ENCODE measurements around the gene COL4A3. TPM values are rescaled to one million over a fixed set of nuclear protein-coding genes. Genes with fewer than 3 reads are reported as not detected.

The COL4A3 gene
- polyA plus RNA-seq, 3 donors: 0.03 TPM; not detected in 2

GRCh38 chr2:227313310-227313709, 148.9 kb downstream of the COL4A3 start:
- H3K79me2 ChIP-seq (ENCODE audit: insufficient read depth, low read length): no peaks in the 10 kb centered on the region
- peaks cover 0 to 6% (median 0%) of the 10 kb centered on the region in 7 donors for H3K9me3 Mint-ChIP-seq
- no peak overlapping the region for H3K4me2 ChIP-seq (replicated peaks; ENCODE audit: extremely low read depth, low read length, poor library complexity, severe bottlenecking)

GRCh38 chr2:227317834-227318233, 153.4 kb downstream of the COL4A3 start:
- Mint-ChIP-seq H3K36me3 (peaks cover 3 to 7% of the 10 kb centered on the region in 2 donors), H3K27ac (no peak overlapping the region), H3K9me3 (peaks cover 13 to 19% (median 16%) of the 10 kb centered on the region in 7 donors), H3K4me3 (no peak overlapping the region), H3K27me3 (ENCODE audit: low read depth in 3 of 3) (peaks cover 4 to 7% (median 6%) of the 10 kb centered on the region in 3 donors), H3K4me1 (no peaks in the 10 kb centered on the region)
- no peaks in the 10 kb centered on the region for H3K36me3 ChIP-seq (replicated peaks in 1 of 2; ENCODE audit: control insufficient read depth in 1 of 2, insufficient read depth in 2 of 2, low read length in 2 of 2)
- H3K27ac ChIP-seq (ENCODE audit: low read depth in 1 of 2, low read length in 2 of 2): no peak overlapping the region
- no peak overlapping the region for H3K4me2 ChIP-seq (replicated peaks; ENCODE audit: extremely low read depth, low read length, poor library complexity, severe bottlenecking)
- peaks cover 0 to 9% of the 10 kb centered on the region in 2 donors for H3K9me3 ChIP-seq (replicated peaks in 1 of 2; ENCODE audit: control insufficient read depth in 1 of 2, insufficient read depth in 1 of 2, low read length in 2 of 2)
- no peak overlapping the region for H2AFZ ChIP-seq (ENCODE audit: insufficient read depth, low read depth, low read length, poor library complexity, severe bottlenecking)
- H3K4me3 ChIP-seq (replicated peaks in 1 of 3; ENCODE audit: low read depth in 2 of 3, low read length in 3 of 3): no peak overlapping the region
- no peaks in the 10 kb centered on the region for H3K4me1 ChIP-seq (ENCODE audit: control insufficient read depth in 1 of 2, insufficient read depth in 2 of 2, low read length in 2 of 2)
- intact Hi-C loops (cut with micrococcal nuclease): no loop called here
- TF ChIP-seq CTCF (IDR thresholded peaks at IDR 0.05): no peak
- no peaks in the 10 kb centered on the region for H3K79me2 ChIP-seq (ENCODE audit: insufficient read depth, low read length)
- no CpG with 5 or more reads among the region's 2 CpGs for WGBS (ENCODE audit: insufficient coverage)
- no peak for DNase-seq
- peaks cover 0 to 2% of the 10 kb centered on the region in 2 donors for H3K27me3 ChIP-seq (ENCODE audit: control insufficient read depth in 2 of 2, insufficient read depth in 2 of 2, low read length in 2 of 2)
- no peaks in the 10 kb centered on the region for H4K20me1 ChIP-seq (ENCODE audit: insufficient read depth, low read length)
- no peak overlapping the region for H3K9ac ChIP-seq (ENCODE audit: insufficient read depth, low read length, poor library complexity, severe bottlenecking)

More at GRCh38 chr2:227313310-227313709, 148.9 kb downstream of the COL4A3 start:
- no peaks in the 10 kb centered on the region for H3K27me3 ChIP-seq (ENCODE audit: control insufficient read depth in 2 of 2, insufficient read depth in 2 of 2, low read length in 2 of 2)
- WGBS (ENCODE audit: insufficient coverage): 100% methylated on average over 1 of the region's 1 CpG
- no peak overlapping the region for H3K9ac ChIP-seq (ENCODE audit: insufficient read depth, low read length, poor library complexity, severe bottlenecking)
- intact Hi-C loops (cut with micrococcal nuclease): no loop called here
- no peak overlapping the region for H3K4me3 ChIP-seq (replicated peaks in 1 of 3; ENCODE audit: low read depth in 2 of 3, low read length in 3 of 3)
- Mint-ChIP-seq H3K27ac (no peak overlapping the region), H3K36me3 (no peaks in the 10 kb centered on the region), H3K4me3 (no peak overlapping the region), H3K27me3 (ENCODE audit: low read depth in 3 of 3) (peaks cover 2 to 5% (median 3%) of the 10 kb centered on the region in 3 donors), H3K4me1 (no peaks in the 10 kb centered on the region)
- no peak for TF ChIP-seq CTCF (IDR thresholded peaks at IDR 0.05)
- no peaks in the 10 kb centered on the region for H3K4me1 ChIP-seq (ENCODE audit: control insufficient read depth in 1 of 2, insufficient read depth in 2 of 2, low read length in 2 of 2)
- no peaks in the 10 kb centered on the region for H3K36me3 ChIP-seq (replicated peaks in 1 of 2; ENCODE audit: control insufficient read depth in 1 of 2, insufficient read depth in 2 of 2, low read length in 2 of 2)
- no peak overlapping the region for H3K27ac ChIP-seq (ENCODE audit: low read depth in 1 of 2, low read length in 2 of 2)
- no peaks in the 10 kb centered on the region for H4K20me1 ChIP-seq (ENCODE audit: insufficient read depth, low read length)
- no peak for DNase-seq
- H2AFZ ChIP-seq (ENCODE audit: insufficient read depth, low read depth, low read length, poor library complexity, severe bottlenecking): no peak overlapping the region
- no peaks in the 10 kb centered on the region for H3K9me3 ChIP-seq (replicated peaks in 1 of 2; ENCODE audit: control insufficient read depth in 1 of 2, insufficient read depth in 1 of 2, low read length in 2 of 2)
